IMR-90 (cell line): ENCODE measurements around the gene AHCYL2. TPM values are rescaled to one million over a fixed set of nuclear protein-coding genes. Genes with fewer than 3 reads are reported as not detected.
"Not testable (repeated sequence)": the region's sequence is repeated elsewhere in the genome, so short reads cannot be mapped to it uniquely, and the experiment has no call there.

Experiments used
- ATAC-seq: fragments of 200-7000 bp; cut with Tn5 transposase; 2 replicates; pipeline ENCODE4 v1.9.1; 2020; ENCODE audit warnings: low read depth, mild to moderate bottlenecking, moderate library complexity
- BruUV-seq: library from RNA; stranded (reverse); fragments of 400-500 nt; replicated peaks from 2 replicates; lab custom pipeline; 2021; lab: Mats Ljungman, UMichigan
- CTCF ChIA-PET: fragments of 300-600 bp; formaldehyde crosslinking; extraction: SDS; loops from one replicate; lab custom pipeline; 2021; ENCODE audit warnings: antibody characterized with exemption; lab: Yijun Ruan, JAX
- POLR2A ChIA-PET: fragments of 300-600 bp; sonication (Branson Sonifier 250); formaldehyde crosslinking; loops from one replicate; lab custom pipeline; 2022; ENCODE audit warnings: antibody characterized with exemption; ENCODE audit not compliant: unreplicated experiment; lab: Charles Lee
- DNase-seq: peaks from one replicate; pipeline ENCODE4 v3.0.0; 2013
- H2AFZ ChIP-seq: replicated peaks from 2 replicates; pipeline ENCODE3; 2013; ENCODE audit warnings: low read length, mild to moderate bottlenecking; ENCODE audit not compliant: poor library complexity
- H2AK5ac ChIP-seq: 2 replicates; pipeline ENCODE4 v1.6.1; 2013; ENCODE audit warnings: low read depth, low read length, inconsistent platforms
- H2AK9ac ChIP-seq: replicated peaks from 2 replicates; pipeline ENCODE3; 2013; ENCODE audit warnings: mild to moderate bottlenecking, low read depth, low read length, moderate library complexity; ENCODE audit not compliant: poor library complexity
- H2BK120ac ChIP-seq: 2 replicates; pipeline ENCODE4 v1.6.1; 2013; ENCODE audit warnings: low read depth, low read length, inconsistent platforms
- H2BK15ac ChIP-seq: 3 replicates; pipeline ENCODE4 v1.6.1; 2013; ENCODE audit warnings: low read depth, low read length, inconsistent platforms
- H2BK20ac ChIP-seq: 2 replicates; pipeline ENCODE4 v1.6.1; 2013; ENCODE audit warnings: low read depth, mild to moderate bottlenecking, inconsistent platforms, low read length, moderate library complexity
- H2BK5ac ChIP-seq: 2 replicates; pipeline ENCODE4 v1.6.1; 2013; ENCODE audit warnings: mild to moderate bottlenecking, low read depth, low read length, inconsistent platforms; ENCODE audit not compliant: poor library complexity, severe bottlenecking
- H3K14ac ChIP-seq: replicated peaks from 2 replicates; pipeline ENCODE4 v1.6.1; 2013; ENCODE audit warnings: low read depth, low read length, inconsistent platforms
- H3K18ac ChIP-seq: 2 replicates; pipeline ENCODE4 v1.6.1; 2013; ENCODE audit warnings: low read depth, low read length, control low read depth
- H3K23ac ChIP-seq: 2 replicates; pipeline ENCODE4 v1.6.1; 2013; ENCODE audit warnings: low read depth, low read length, inconsistent platforms
- H3K27ac ChIP-seq: 2 replicates; pipeline ENCODE4 v1.5.1; 2013; ENCODE audit warnings: mild to moderate bottlenecking, control low read depth, low read length; ENCODE audit not compliant: insufficient read depth
- H3K27me3 ChIP-seq: 2 replicates; pipeline ENCODE4 v1.6.1; 2013; ENCODE audit warnings: low read length; ENCODE audit not compliant: control insufficient read depth, insufficient read depth
- H3K36me3 ChIP-seq: 2 replicates; pipeline ENCODE4 v1.6.1; 2013; ENCODE audit warnings: low read length, mixed read lengths; ENCODE audit not compliant: control insufficient read depth, insufficient read depth
- H3K4ac ChIP-seq: 2 replicates; pipeline ENCODE4 v1.6.1; 2013; ENCODE audit warnings: low read depth, low read length, inconsistent platforms
- H3K4me1 ChIP-seq: 2 replicates; pipeline ENCODE4 v1.6.1; 2013; ENCODE audit warnings: low read length, mixed read lengths; ENCODE audit not compliant: control insufficient read depth, insufficient read depth
- H3K4me2 ChIP-seq: 2 replicates; pipeline ENCODE4 v1.6.1; 2013; ENCODE audit warnings: low read depth, mild to moderate bottlenecking, control low read depth, low read length, moderate library complexity
- H3K4me3 ChIP-seq: 2 replicates; pipeline ENCODE4 v1.5.1; 2013; ENCODE audit warnings: low read depth, mild to moderate bottlenecking, control low read depth, low read length, moderate library complexity; ENCODE audit not compliant: insufficient read depth
- H3K56ac ChIP-seq: 2 replicates; pipeline ENCODE4 v1.6.1; 2013; ENCODE audit warnings: low read length, inconsistent platforms; ENCODE audit not compliant: insufficient read depth; ENCODE audit errors: extremely low read depth
- H3K79me1 ChIP-seq, 2 experiments: 2 replicates each; pipeline ENCODE4 v1.6.1; 2013; ENCODE audit warnings: low read length in 2 of 2, inconsistent platforms in 1 of 2, low read depth in 1 of 2
- H3K9ac ChIP-seq: 2 replicates; pipeline ENCODE4 v1.6.1; 2013; ENCODE audit warnings: low read depth, low read length, control low read depth
- H3K9me1 ChIP-seq: 2 replicates; pipeline ENCODE4 v1.6.1; 2013; ENCODE audit warnings: low read length, inconsistent platforms; ENCODE audit not compliant: insufficient read depth
- H3K9me3 ChIP-seq: 2 replicates; pipeline ENCODE4 v1.6.1; 2013; ENCODE audit warnings: low read length; ENCODE audit not compliant: control insufficient read depth, insufficient read depth
- H4K20me1 ChIP-seq: 2 replicates; pipeline ENCODE4 v1.6.1; 2013; ENCODE audit warnings: low read length, inconsistent platforms; ENCODE audit not compliant: insufficient read depth
- H4K5ac ChIP-seq: 2 replicates; pipeline ENCODE4 v1.6.1; 2013; ENCODE audit warnings: mild to moderate bottlenecking, low read depth, low read length, control low read depth
- H4K8ac ChIP-seq, 2 experiments: 2 replicates each; pipeline ENCODE4 v1.6.1; 2013; ENCODE audit warnings: low read depth in 2 of 2, low read length in 2 of 2, control low read depth in 1 of 2, inconsistent platforms in 1 of 2
- H4K91ac ChIP-seq: 2 replicates; pipeline ENCODE4 v1.6.1; 2013; ENCODE audit warnings: low read depth, low read length, inconsistent platforms; ENCODE audit not compliant: insufficient read depth
- WGBS, 2 experiments: methylation state at CpG; one replicate each; pipeline versions ENCODE4 v1.1.5 to v1.1.7; 2013; ENCODE audit warnings: missing lambda C conversion rate in 2 of 2; ENCODE audit not compliant: insufficient read length in 1 of 2; ENCODE audit errors: extremely low coverage in 2 of 2; 5-methylcytosine and 5-hydroxymethylcytosine counted together
- dilution Hi-C: fragments of 300-500 bp; cut with HindIII; formaldehyde crosslinking; loops from one replicate; pipeline ENCODE4 v1.14.3; 2018; ENCODE audit warnings: low sequenced_read_pairs; ENCODE audit not compliant: unreplicated experiment
- in situ Hi-C: fragments of 300-500 bp; cut with MboI; formaldehyde crosslinking; loops from 3 replicates; pipeline ENCODE4 v1.14.3; 2019; ENCODE audit warnings: low sequenced_read_pairs, inconsistent platforms, mixed read lengths
- intact Hi-C: fragments of 100-400 bp; cut with micrococcal nuclease; formaldehyde crosslinking; loops from 2 replicates; pipeline ENCODE4 v1.10.0; 2022
- polyA plus RNA-seq, 3 experiments: library from polyadenylated mRNA; depleted of rRNA; stranded (reverse); fragments of >200 nt; gene quantifications; 2 replicates each; pipeline ENCODE4 v1.2.3, GENCODE V29; 2012; ENCODE audit warnings: low replicate concordance in 1 of 3
- total RNA-seq: library from RNA; depleted of rRNA; stranded (reverse); fragments of >200 nt; gene quantifications from 2 replicates; pipeline ENCODE4 v1.2.3, GENCODE V29; 2012

The AHCYL2 gene
- total and polyA plus RNA-seq, 2 of the 4 experiments (the other 2 are of a cell fraction), result 5.7 to 7.6 TPM

GRCh38 chr7:129216101-129216715, 8.6 kb upstream of the AHCYL2 start:
- CTCF ChIA-PET, intact Hi-C loops, H4K5ac ChIP-seq: not testable (repeated sequence)

DNA sequence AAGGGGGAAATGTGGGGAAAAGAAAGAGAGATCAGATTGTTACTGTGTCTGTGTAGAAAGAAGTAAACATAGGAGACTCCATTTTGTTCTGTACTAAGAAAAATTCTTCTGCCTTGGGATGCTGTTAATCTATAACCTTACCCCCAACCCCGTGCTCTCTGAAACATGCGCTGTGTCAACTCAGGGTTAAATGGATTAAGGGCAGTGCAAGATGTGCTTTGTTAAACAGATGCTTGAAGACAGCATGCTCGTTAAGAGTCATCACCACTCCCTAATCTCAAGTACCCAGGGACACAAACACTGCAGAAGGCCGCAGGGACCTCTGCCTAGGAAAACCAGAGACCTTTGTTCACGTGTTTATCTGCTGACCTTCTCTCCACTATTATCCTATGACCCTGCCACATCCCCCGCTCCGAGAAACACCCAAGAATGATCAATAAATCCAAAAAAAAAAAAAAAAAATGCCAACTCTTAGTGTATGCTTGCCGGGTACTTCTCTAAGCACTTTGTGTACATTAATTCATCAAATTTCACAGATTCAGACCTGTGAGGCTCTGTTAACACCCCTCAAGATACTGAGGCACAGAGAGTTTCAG, 7.9 kb upstream of the AHCYL2 start:
- DNase-seq, intact Hi-C loops, ATAC-seq, H3K4me3 ChIP-seq, H3K18ac ChIP-seq, H2AFZ ChIP-seq, H3K4me2 ChIP-seq, H4K5ac ChIP-seq, H3K56ac ChIP-seq, POLR2A ChIA-PET, dilution Hi-C loops, H4K91ac ChIP-seq, H4K8ac ChIP-seq, H2BK120ac ChIP-seq, H3K79me1 ChIP-seq, H3K4ac ChIP-seq, H4K20me1 ChIP-seq, H3K4me1 ChIP-seq, H3K27me3 ChIP-seq, H2AK9ac ChIP-seq, H3K9me1 ChIP-seq, H3K27ac ChIP-seq, H3K9me3 ChIP-seq, H2BK20ac ChIP-seq, BruUV-seq, H2AK5ac ChIP-seq, H2BK5ac ChIP-seq, H2BK15ac ChIP-seq, H3K9ac ChIP-seq, H3K14ac ChIP-seq, H3K23ac ChIP-seq: not testable (repeated sequence)
- in situ Hi-C loops, result loop anchor here (5.0 to 10.0 kb wide), 2 partner anchors 255 to 428 kb away; no protein-coding TSS in a partner anchor
- peaks cover 11% of the 10 kb centered on the region; the same call in 1 of the 2 replicates for H3K36me3 ChIP-seq
- CTCF ChIA-PET, result interaction anchor here (1.8 kb wide), 1 partner anchor 160 kb away, joined by 5 read pairs; no protein-coding TSS in a partner anchor
- no CpG with 5 or more reads among the region's 8 CpGs for WGBS, 2 experiments

More at GRCh38 chr7:129216101-129216715, 8.6 kb upstream of the AHCYL2 start:
- H4K91ac ChIP-seq, H3K4me2 ChIP-seq, ATAC-seq, H3K4me3 ChIP-seq, H4K20me1 ChIP-seq, BruUV-seq, H3K9me1 ChIP-seq, H3K9me3 ChIP-seq, H3K18ac ChIP-seq, H3K56ac ChIP-seq, H3K23ac ChIP-seq, dilution Hi-C loops, H2AFZ ChIP-seq, H2AK5ac ChIP-seq, POLR2A ChIA-PET, H3K14ac ChIP-seq, H3K27me3 ChIP-seq, H2BK20ac ChIP-seq, H4K8ac ChIP-seq, H2AK9ac ChIP-seq, H3K4ac ChIP-seq, DNase-seq, H3K4me1 ChIP-seq, H3K9ac ChIP-seq, H2BK5ac ChIP-seq, H2BK120ac ChIP-seq, H2BK15ac ChIP-seq, H3K79me1 ChIP-seq, H3K27ac ChIP-seq: not testable (repeated sequence)
- in situ Hi-C loops, result loop anchor here (5.0 to 10.0 kb wide), 2 partner anchors 256 to 429 kb away; no protein-coding TSS in a partner anchor
- WGBS, 2 experiments, result 98% methylated on average over 10 of the region's 34 CpGs; no CpG with 5 or more reads in 1 of the 2 experiments
- peaks cover 17% of the 10 kb centered on the region; the same call in 1 of the 2 replicates for H3K36me3 ChIP-seq
